Activated CD8-positive, alpha-beta memory T cell treated with anti-CD3 and anti-CD28 coated beads, Interleukin-2, amount 50 U/mL, for 24 hours (primary cell): Measurements from ENCODE around the gene ARMH1.
A peak's percentile ranks its signal among the peaks of the same experiment; 100 is the strongest.

Source experiments
- DNase-seq: peaks from one replicate; pipeline ENCODE4 v3.0.0-alpha.2; 2020; ENCODE audit errors: extremely low read depth

Gene ARMH1

DNA sequence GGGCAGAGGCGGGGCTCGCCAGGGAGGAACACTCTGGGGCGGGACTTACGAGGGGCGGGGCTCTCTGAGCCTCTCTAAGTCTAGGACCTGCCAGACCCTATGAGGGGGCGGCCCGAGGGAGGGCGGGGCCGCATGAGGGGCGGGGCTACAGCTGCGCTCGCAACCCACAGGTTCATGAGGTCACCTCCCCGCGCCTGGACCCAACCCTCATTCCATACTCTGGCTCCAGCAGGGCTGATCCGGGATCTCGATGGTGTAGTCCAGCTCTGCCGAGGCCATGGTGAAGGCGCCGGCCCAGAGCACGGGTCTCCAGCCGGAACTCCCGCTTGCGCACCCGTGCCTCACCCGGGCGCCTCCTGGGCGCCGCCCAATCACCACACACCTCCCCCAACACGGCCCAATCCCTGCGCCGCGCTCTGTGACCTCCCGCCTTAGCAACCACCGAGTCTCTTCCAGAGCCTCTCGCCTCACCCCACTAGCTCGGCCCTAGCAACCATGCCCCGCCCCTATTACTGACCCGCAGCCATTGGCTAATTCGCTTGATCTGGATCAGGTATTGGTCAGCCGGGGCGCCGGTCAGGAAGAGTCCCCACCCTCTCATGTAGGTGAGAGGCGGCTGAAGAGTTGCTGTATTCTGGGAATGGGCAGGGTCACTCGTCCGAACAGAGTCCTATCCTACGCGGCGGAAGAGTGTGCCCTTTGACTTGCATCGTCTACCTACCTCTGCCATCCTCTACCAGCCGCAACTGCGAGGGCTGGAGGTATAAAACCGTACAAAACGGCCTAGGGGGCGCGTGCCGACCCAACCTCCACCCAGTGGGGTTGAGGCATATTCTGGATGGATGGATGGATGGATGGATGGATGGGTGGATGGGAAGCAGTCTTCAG, at the start of gene ARMH1, which contains the start of gene TMEM53:
ARMH1 (plus strand) TSS at position 602 of the 888 bp plus-strand sequence. CDS start 14,984 bp downstream, outside the sequence.
TMEM53 (minus strand) TSS at position 369 of the 888 bp plus-strand sequence; CDS start at position 279, 90 bp downstream.
- DNase-seq = peak; percentile 97

- no peak for DNase-seq
Measured at GRCh38 chr1:44625348-44625747, 49.2 kb upstream of the ARMH1 start.

DNA sequence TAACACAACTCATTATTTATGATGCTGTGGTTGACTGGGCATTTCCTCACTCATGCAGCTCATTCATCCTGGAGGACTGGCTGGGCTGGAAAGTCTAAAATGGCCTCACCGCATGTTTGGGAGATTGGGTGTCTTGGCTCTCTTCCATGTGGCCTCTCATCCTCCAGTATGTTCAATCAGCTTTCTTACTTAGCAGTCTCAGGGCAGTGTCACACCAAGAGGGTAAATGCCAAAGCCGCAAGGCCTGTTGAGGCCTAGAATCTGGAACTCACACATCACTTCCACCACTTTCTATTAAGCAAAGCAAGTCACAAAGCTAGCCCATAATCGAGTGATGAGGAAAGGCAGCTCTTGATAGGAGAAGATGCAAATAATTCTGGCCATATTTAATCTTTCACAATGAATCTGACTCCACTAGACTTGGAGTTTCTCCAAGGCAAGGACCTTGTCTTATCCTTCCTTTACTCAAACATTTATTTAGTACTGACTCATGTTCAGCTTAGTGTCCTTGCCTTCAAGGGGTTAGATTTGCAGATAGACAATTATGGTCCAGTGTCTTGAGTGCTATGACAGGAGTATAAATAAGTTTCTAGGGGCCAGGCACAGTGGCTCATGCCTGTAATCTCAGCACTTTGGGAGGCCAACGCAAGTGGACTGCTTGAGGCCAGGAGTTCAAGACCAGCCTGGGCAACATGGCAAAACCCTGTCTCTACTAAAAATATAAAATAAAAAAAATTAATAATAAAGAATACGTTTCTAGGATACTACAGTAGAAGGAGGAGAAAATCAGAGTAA, 45.4 kb upstream of the ARMH1 start:
- DNase-seq = no peak

DNA sequence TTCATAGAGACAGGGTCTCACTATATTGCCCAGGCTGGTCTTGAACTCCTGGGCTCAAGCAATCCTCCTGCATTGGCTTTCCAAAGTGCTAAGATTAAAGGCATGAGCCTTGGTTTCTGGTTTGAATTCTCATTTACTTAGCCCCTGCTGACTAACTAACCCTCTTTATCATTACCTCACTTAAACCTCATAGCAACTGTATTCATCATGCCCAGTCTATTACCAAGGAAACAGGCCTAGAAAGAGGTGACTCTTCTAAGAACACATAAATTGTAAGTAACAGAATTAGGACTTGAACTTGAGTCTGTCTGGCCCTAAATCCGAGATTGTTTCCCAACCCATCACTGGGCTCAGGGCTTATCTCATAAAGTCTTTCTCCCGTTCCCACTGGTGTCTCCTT, 44.4 kb upstream of the ARMH1 start:
- DNase-seq = no peak

- DNase-seq = peak; percentile 8
Measured at GRCh38 chr1:44631333-44631646, 43.2 kb upstream of the ARMH1 start.

GRCh38 chr1:44631647-44632539, 42.6 kb upstream of the ARMH1 start:
- peak; percentile 83 for DNase-seq

GRCh38 chr1:44632598-44632997, 41.9 kb upstream of the ARMH1 start:
- no peak for DNase-seq

GRCh38 chr1:44634606-44635189, 39.8 kb upstream of the ARMH1 start:
- no peak for DNase-seq

DNA sequence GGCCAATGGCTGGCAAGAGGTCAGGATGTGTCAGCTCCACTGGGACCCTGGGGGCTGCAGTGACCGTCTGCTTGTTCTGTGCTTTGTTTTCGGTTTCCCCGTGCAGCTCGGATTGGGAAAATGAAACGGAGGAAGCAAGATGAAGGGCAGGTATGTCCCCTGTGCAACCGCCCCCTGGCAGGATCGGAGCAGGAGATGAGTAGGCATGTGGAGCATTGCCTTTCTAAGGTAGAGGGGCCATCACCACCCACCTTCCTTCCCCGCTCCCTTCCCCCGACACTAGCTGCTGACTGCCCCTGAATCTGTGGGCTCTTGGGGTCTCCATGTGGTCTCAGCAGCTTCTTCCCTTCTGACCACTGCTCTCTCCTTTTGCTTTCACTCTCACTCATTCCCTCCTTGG, 39.1 kb upstream of the ARMH1 start:
- no peak for DNase-seq

DNA sequence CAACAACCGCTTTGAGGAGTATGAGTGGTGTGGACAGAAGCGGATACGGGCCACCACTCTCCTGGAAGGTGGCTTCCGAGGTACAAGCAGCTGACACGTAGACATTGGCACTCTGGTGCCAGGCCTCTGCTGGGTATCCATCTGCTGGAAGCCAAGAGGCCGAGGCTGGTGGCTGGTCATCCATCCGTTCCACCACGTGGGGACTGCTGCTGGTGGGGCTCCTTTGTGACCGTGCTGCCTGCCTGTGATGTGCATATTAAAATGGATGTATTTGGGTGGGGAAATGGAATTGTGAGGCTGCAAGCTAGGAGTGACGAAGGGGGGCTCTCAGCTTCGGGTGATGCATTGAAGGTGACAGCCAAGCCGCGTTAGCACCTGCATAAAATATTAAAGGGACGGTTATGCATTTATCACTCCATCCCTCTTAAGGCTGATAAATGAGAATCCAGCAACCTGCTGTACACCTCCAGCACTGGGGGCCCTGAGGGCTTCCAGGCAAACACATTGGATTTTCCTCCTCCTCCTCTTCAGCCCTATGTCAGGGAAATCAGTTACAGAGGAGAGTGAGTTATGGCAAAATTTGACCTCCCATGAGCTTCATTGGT, 38.3 kb upstream of the ARMH1 start:
- no peak for DNase-seq

DNA sequence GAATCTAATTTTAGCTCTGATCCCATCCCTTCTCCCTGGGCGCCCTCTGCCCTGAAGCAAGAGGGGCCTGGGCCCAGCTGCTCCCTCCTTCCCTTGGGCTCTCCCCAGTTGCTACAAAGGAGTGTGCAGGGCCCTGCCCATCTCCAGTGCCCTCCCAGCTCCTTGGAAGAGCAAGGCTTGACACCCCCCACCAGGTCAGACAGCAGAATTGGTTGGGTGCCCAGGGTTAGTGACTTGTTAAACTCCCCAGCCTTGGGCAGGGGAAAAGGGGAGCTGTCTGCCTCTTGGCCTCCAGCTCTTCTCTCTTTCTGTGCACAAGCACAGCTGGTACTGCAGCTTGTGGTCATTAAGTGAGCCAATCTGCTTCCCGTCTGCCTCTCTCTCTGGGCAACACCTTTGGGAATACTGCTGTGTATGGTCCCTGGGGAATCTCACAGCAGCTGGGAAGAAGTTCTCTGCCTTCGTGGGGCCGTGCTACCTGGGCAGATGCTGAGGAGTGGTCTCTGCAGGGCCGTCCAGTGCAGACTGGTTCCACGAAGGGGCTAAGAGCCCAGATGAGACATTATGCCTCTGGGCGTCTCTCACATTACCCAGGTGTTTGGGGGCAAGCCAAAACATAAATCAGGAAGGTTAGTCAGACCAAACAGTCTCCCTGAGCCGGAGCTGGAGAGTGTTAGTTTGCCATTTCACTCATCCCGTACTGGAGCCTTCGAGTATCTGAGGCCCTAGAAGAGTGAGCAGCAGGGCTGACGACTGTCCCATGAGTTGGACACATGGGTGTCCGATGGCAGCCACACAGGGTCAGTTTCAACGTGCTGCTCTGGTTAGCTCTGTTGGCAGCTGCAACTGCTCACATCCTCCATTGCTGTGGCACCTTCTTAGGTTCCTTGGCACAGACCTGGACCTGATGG, 37.6 kb upstream of the ARMH1 start:
- no peak for DNase-seq

GRCh38 chr1:44637702-44638411, 36.7 kb upstream of the ARMH1 start:
- no peak for DNase-seq

DNA sequence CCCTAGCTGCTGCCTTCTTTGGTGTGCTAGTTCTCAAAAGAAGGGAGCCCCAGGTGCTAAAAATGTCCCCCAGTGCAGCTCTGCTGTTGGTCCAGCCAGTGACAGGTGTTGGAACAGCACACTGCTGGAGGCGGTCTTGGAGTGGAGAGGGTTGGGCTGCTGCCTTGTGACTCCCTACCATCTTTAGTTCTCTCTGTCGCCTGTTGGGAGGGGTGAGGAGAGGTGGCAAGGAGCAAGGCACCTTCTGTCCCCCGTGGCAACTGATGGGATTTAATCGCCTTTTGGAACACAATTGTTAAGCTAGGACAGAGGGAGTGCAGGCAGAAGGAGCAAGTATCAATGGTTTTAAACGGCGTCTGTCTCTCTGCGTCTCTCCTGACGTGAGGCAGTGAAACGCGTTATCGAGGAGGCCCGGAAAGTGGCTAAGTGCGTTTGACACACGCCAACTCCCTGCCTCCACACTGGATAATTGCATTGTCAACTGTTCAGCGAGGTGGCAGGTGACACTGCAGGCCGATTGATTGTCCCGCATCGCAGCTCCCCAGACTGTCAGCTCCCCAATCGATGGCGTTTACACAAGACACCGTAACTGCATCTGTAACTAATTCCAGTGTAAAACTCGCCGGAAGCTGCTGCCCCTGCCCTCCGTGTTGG, 34.2 kb upstream of the ARMH1 start:
- DNase-seq = no peak

- DNase-seq = no peak
Measured at GRCh38 chr1:44641126-44642102, 33.1 kb upstream of the ARMH1 start.

- DNase-seq = no peak
Measured at GRCh38 chr1:44642255-44642654, 32.3 kb upstream of the ARMH1 start.

- no peak for DNase-seq
Measured at GRCh38 chr1:44642925-44643324, 31.6 kb upstream of the ARMH1 start.

DNA sequence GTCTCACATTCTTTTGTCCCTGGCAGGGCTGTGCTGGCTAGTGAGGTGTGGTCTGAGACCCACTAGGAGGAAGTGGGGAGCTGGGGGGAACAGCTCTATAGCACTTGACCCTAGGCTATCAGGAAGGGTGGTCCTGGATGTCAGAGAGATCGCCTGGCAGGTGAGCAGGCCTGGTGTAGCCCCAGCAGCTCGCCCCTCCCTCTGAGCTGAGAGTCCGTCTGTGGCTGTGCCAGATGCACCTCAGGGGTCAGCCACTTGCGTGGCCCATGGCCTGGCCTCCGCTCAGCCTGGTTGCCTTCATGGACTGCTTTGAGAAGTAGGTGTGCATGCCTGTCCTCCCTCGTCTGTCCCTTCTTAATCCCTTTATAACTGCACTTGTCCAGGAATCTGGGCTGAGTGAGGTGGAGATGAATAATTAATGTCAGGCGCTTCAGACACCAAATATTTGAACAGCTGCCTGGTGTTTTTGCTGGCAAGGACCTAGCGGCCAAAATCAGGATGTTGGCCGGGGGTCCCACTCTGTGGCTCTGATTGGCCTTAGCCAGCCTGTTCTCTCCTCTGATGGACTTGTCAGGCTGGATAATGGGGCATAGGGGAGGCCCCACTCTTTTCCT, 30.7 kb upstream of the ARMH1 start:
- no peak for DNase-seq
